Type B pancreatic cell (in vitro differentiated cells): ENCODE data around the gene GMPPA. TPM values are rescaled to one million over a fixed set of nuclear protein-coding genes. Genes with fewer than 3 reads are reported as not detected.

Experiments
- DNase-seq: peaks from one replicate; pipeline ENCODE4 v3.0.0; 2021; ENCODE audit warnings: mixed read lengths; ENCODE audit not compliant: unreplicated experiment; ENCODE audit errors: extremely low spot score
- H3K27ac Mint-ChIP-seq: 2 replicates; pipeline ENCODE4 v1.8.0; 2021; ENCODE audit warnings: mild to moderate bottlenecking, mixed read lengths
- H3K27me3 Mint-ChIP-seq: 2 replicates; pipeline ENCODE4 v1.8.0; 2021; ENCODE audit warnings: mixed read lengths
- H3K36me3 Mint-ChIP-seq: 2 replicates; pipeline ENCODE4 v1.8.0; 2021; ENCODE audit warnings: mixed read lengths
- H3K4me1 Mint-ChIP-seq: one replicate; pipeline ENCODE4 v1.8.0; 2021; ENCODE audit warnings: mixed read lengths; ENCODE audit not compliant: unreplicated experiment
- H3K4me3 Mint-ChIP-seq: 2 replicates; pipeline ENCODE4 v1.8.0; 2021; ENCODE audit warnings: mild to moderate bottlenecking, mixed read lengths
- H3K9me3 Mint-ChIP-seq: 2 replicates; pipeline ENCODE4 v1.8.0; 2021; ENCODE audit warnings: mixed read lengths
- total RNA-seq: library from RNA; stranded (reverse); gene quantifications from 2 replicates; pipeline ENCODE4 v1.2.1, GENCODE V29; 2021; ENCODE audit warnings: low replicate concordance
- TF ChIP-seq, protein P1 (sequence below): fragments of 200-600 bp; sonication (generic); conservative IDR thresholded peaks from 2 replicates; pipeline ENCODE4 v1.5.0; 2021; ENCODE audit warnings: antibody characterized with exemption, mild to moderate bottlenecking

Gene GMPPA
- total RNA-seq, 1 donor from 2014 or later: 34.4 TPM

- Mint-ChIP-seq H3K4me3 (no peak overlapping the region), H3K36me3 (no peaks in the 10 kb centered on the region), H3K9me3 (no peaks in the 10 kb centered on the region), H3K27ac (no peak overlapping the region), H3K4me1 (peaks cover 20% of the 10 kb centered on the region), H3K27me3 (peaks cover 66% of the 10 kb centered on the region)
- no peak for DNase-seq
- TF ChIP-seq, protein P1, sequence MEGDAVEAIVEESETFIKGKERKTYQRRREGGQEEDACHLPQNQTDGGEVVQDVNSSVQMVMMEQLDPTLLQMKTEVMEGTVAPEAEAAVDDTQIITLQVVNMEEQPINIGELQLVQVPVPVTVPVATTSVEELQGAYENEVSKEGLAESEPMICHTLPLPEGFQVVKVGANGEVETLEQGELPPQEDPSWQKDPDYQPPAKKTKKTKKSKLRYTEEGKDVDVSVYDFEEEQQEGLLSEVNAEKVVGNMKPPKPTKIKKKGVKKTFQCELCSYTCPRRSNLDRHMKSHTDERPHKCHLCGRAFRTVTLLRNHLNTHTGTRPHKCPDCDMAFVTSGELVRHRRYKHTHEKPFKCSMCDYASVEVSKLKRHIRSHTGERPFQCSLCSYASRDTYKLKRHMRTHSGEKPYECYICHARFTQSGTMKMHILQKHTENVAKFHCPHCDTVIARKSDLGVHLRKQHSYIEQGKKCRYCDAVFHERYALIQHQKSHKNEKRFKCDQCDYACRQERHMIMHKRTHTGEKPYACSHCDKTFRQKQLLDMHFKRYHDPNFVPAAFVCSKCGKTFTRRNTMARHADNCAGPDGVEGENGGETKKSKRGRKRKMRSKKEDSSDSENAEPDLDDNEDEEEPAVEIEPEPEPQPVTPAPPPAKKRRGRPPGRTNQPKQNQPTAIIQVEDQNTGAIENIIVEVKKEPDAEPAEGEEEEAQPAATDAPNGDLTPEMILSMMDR: peak; percentile 33
These were observed 8.5 kb upstream of the GMPPA start for GRCh38 chr2:219490186-219490585.

DNA sequence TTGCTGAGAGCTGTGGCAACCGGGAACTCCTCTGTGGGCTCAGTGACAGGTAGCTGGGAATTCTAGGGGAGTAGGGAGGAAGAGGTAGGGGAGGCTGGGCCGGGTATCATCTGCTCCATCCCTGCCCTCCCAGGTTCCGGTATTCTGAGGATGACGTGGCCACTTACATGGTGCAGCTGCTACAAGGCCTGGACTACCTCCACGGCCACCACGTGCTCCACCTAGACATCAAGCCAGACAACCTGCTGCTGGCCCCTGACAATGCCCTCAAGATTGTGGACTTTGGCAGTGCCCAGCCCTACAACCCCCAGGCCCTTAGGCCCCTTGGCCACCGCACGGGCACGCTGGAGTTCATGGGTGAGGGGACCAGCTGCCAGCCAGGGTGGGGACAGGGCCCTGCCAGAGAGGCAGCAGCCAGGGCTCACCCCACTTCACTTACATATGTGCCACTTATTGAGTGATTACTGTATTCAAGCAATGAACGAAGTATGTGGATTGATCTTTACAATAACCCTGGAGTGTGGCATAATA lies 8.0 kb upstream of the GMPPA start:
- no peak overlapping the region for H3K27ac Mint-ChIP-seq
- H3K4me1 Mint-ChIP-seq: peaks cover 23% of the 10 kb centered on the region
- no peaks in the 10 kb centered on the region for H3K9me3 Mint-ChIP-seq
- H3K36me3 Mint-ChIP-seq: no peaks in the 10 kb centered on the region
- peaks cover 66% of the 10 kb centered on the region for H3K27me3 Mint-ChIP-seq
- DNase-seq: no peak
- H3K4me3 Mint-ChIP-seq: no peak overlapping the region
- TF ChIP-seq, protein P1: no peak

GRCh38 chr2:219491278-219491963 lies 7.3 kb upstream of the GMPPA start:
- Mint-ChIP-seq H3K9me3 (no peaks in the 10 kb centered on the region), H3K36me3 (no peaks in the 10 kb centered on the region), H3K27me3 (peaks cover 64% of the 10 kb centered on the region), H3K4me1 (peaks cover 17% of the 10 kb centered on the region), H3K4me3 (no peak overlapping the region), H3K27ac (no peak overlapping the region)
- DNase-seq: no peak
- TF ChIP-seq, protein P1: no peak

- no peaks in the 10 kb centered on the region for H3K9me3 Mint-ChIP-seq
- DNase-seq: no peak
- no peaks in the 10 kb centered on the region for H3K36me3 Mint-ChIP-seq
- H3K27ac Mint-ChIP-seq: no peak overlapping the region
- H3K27me3 Mint-ChIP-seq: peaks cover 63% of the 10 kb centered on the region
- no peak overlapping the region for H3K4me3 Mint-ChIP-seq
- peaks cover 9% of the 10 kb centered on the region for H3K4me1 Mint-ChIP-seq
- TF ChIP-seq, protein P1: no peak
These were observed 6.1 kb upstream of the GMPPA start for GRCh38 chr2:219492575-219492974.

GRCh38 chr2:219493086-219493485 lies 5.6 kb upstream of the GMPPA start:
- TF ChIP-seq, protein P1: no peak
- Mint-ChIP-seq H3K4me3 (no peak overlapping the region), H3K9me3 (no peaks in the 10 kb centered on the region), H3K36me3 (no peaks in the 10 kb centered on the region), H3K27ac (no peak overlapping the region), H3K27me3 (peaks cover 65% of the 10 kb centered on the region), H3K4me1 (peaks cover 5% of the 10 kb centered on the region)
- no peak for DNase-seq
